Lung (tissue), 13 donors: ENCODE data around the gene RHOB. TPM values are rescaled to one million over a fixed set of nuclear protein-coding genes. Genes with fewer than 3 reads are reported as not detected.
A peak's percentile ranks its signal among the peaks of the same experiment; 100 is the strongest.

Source experiments
- ATAC-seq: fragments of 200-7000 bp; cut with Tn5 transposase; one replicate; pipeline ENCODE4 v1.9.1; 2020; ENCODE audit warnings: moderate number of reproducible peaks; ENCODE audit not compliant: insufficient read depth, low FRiP score
- DNase-seq, 3 donors: peaks; one replicate each; pipeline ENCODE4 v3.0.0-alpha.2; 2013 to 2017
- H3K27ac ChIP-seq, 2 donors: one replicate each; pipeline ENCODE4 v1.5.1; 2013; ENCODE audit warnings: mild to moderate bottlenecking in 2 of 2, moderate library complexity in 2 of 2, control low read depth in 1 of 2, inconsistent platforms in 1 of 2, low read depth in 1 of 2, low read length in 1 of 2
- H3K27me3 ChIP-seq, 3 donors: one replicate each; pipeline ENCODE4 v1.5.1; 2013; ENCODE audit warnings: low read length in 2 of 3; ENCODE audit not compliant: control insufficient read depth in 3 of 3, insufficient read depth in 3 of 3
- H3K36me3 ChIP-seq, 4 donors: one replicate each; pipeline ENCODE4 v1.5.1; 2013; ENCODE audit warnings: low read length in 4 of 4, mild to moderate bottlenecking in 1 of 4, moderate library complexity in 1 of 4; ENCODE audit not compliant: control insufficient read depth in 4 of 4, insufficient read depth in 4 of 4
- H3K4me1 ChIP-seq, 5 donors: one replicate each; pipeline ENCODE4 v1.5.1; 2013; ENCODE audit warnings: low read length in 5 of 5, mild to moderate bottlenecking in 2 of 5, moderate library complexity in 1 of 5; ENCODE audit not compliant: control insufficient read depth in 5 of 5, insufficient read depth in 5 of 5
- H3K4me3 ChIP-seq: one replicate; pipeline ENCODE4 v1.5.1; 2013; ENCODE audit warnings: mild to moderate bottlenecking, control low read depth, moderate library complexity
- H3K9ac ChIP-seq, 2 donors: one replicate each; pipeline ENCODE4 v1.5.1; 2013; ENCODE audit warnings: low read length in 2 of 2, control low read depth in 1 of 2; ENCODE audit not compliant: insufficient read depth in 1 of 2
- H3K9me3 ChIP-seq, 4 donors: one replicate each; pipeline ENCODE4 v1.5.1; 2013; ENCODE audit warnings: low read length in 3 of 4, mild to moderate bottlenecking in 1 of 4, moderate library complexity in 1 of 4; ENCODE audit not compliant: control insufficient read depth in 4 of 4, insufficient read depth in 3 of 4
- CTCF ChIP-seq: IDR thresholded peaks from 2 replicates; pipeline ENCODE4 v1.5.1; 2012; ENCODE audit warnings: mild to moderate bottlenecking; ENCODE audit errors: control extremely low read depth, extremely low read depth
- WGBS, 2 donors: extraction: QIAGEN DNeasy Blood & Tissue Kit; methylation state at CpG; one replicate each; pipeline ENCODE4 v1.1.7; 2013; 5-methylcytosine and 5-hydroxymethylcytosine counted together
- polyA plus RNA-seq, 2 donors: library from polyadenylated mRNA; stranded (reverse); fragments of 200-250 nt; gene quantifications; one replicate each; pipeline ENCODE4 v1.2.1, GENCODE V29; 2013
- small RNA-seq: library from RNA; depleted of rRNA; stranded (forward); fragments of <200 nt; gene quantifications from one replicate; pipeline ENCODE3, GENCODE V24; 2014; ENCODE audit warnings: low replicate concordance
- total RNA-seq, 2 donors: library from RNA; depleted of rRNA in 1 of 2; stranded (reverse); fragments of >200 nt in 1 of 2; gene quantifications; one replicate each; pipeline ENCODE4 v1.2.1, GENCODE V29; 2014 to 2021
- donor health status: control.
- donor health status: control.
- donor health status: Bipolar disorder and iron deficiency.
- donor health status: healthy.
- donor health status: DM: yes; HTN: yes; CAD: no.

Gene RHOB
- total and polyA plus RNA-seq, 4 donors, result 93.2 to 354 (median 249) TPM

- ATAC-seq (no peak), DNase-seq (peak in 1 of 3 donors; percentile 27)
- no peaks in the 10 kb centered on the region for H3K27me3 ChIP-seq
- H3K4me3 ChIP-seq, result no peak overlapping the region
- peaks cover 0 to 2% (median 0%) of the 10 kb centered on the region in 4 donors for H3K9me3 ChIP-seq
- no peaks in the 10 kb centered on the region for H3K36me3 ChIP-seq
- H3K4me1 ChIP-seq, result peaks cover 0 to 5% (median 0%) of the 10 kb centered on the region in 5 donors
- 68 to 79% methylated on average over 10 of the region's 10 CpGs for WGBS, 2 donors
- no peak overlapping the region for H3K9ac ChIP-seq
- H3K27ac ChIP-seq, result no peak overlapping the region
- TF ChIP-seq CTCF, result no peak
Measured at GRCh38 chr2:20496076-20496872, 49.4 kb downstream of the RHOB start.

- Histone ChIP-seq H3K9me3 (peaks cover 0 to 2% (median 0%) of the 10 kb centered on the region in 4 donors), H3K27ac (no peak overlapping the region), H3K4me1 (peaks cover 0 to 4% (median 0%) of the 10 kb centered on the region in 5 donors), H3K9ac (no peak overlapping the region), H3K4me3 (no peak overlapping the region), H3K27me3 (no peaks in the 10 kb centered on the region), H3K36me3 (no peaks in the 10 kb centered on the region)
- TF ChIP-seq CTCF, result no peak
- ATAC-seq (no peak), DNase-seq (no peak)
- 85 to 87% methylated on average over 11 of the region's 11 CpGs for WGBS, 2 donors
Measured at GRCh38 chr2:20496942-20497341, 50.1 kb downstream of the RHOB start.

Small RNA genes within 50 kb of the gene (small RNA-seq; reads per million reads assigned to genes)
- gene RF00019, result not detected
- not detected for gene RNA5SP86

Other genes starting within 250 kb of the RHOB start
- 100 to 1,000 TPM; 232 to 234 TPM for gene SDC1, start 221.9 kb upstream of the RHOB start, total RNA-seq
- 100 to 1,000 TPM in 1 of 2 donors, 10 to 100 TPM in 1; 94.1 to 113 TPM for gene SDC1, start 221.9 kb upstream of the RHOB start, polyA plus RNA-seq
- 100 to 1,000 TPM in 1 of 2 donors, 10 to 100 TPM in 1; 72.5 to 145 TPM for gene PUM2, start 96.2 kb upstream of the RHOB start, total RNA-seq
- 10 to 100 TPM; 27.4 to 29.5 TPM for gene PUM2, start 96.2 kb upstream of the RHOB start, polyA plus RNA-seq
- gene HS1BP3, start 204.0 kb downstream of the RHOB start, total RNA-seq, result 10 to 100 TPM; 25.4 to 38.1 TPM
- 10 to 100 TPM; 28.8 to 41.4 TPM for gene HS1BP3, start 204.0 kb downstream of the RHOB start, polyA plus RNA-seq
- under 1 TPM; 0.37 to 0.54 TPM for gene GDF7, start 220.1 kb downstream of the RHOB start, total RNA-seq
- under 1 TPM; 0.10 to 0.26 TPM for gene GDF7, start 220.1 kb downstream of the RHOB start, polyA plus RNA-seq